DMS 273 (cell line): ENCODE results near the gene TMEM120B.
A peak's percentile ranks its signal among the peaks of the same experiment; 100 is the strongest.
"Not testable (repeated sequence)": the region's sequence is repeated elsewhere in the genome, so short reads cannot be mapped to it uniquely, and the experiment has no call there.

ENCODE experiments used
- DNase-seq: peaks from one replicate; lab custom pipeline; 2025; ENCODE audit not compliant: unreplicated experiment; lab: John Stamatoyannopoulos, UW

Gene TMEM120B

GRCh38 chr12:121790785-121791184 lies 78.2 kb downstream of the TMEM120B start:
- DNase-seq = not testable (repeated sequence)

GRCh38 chr12:121791671-121792551 lies 79.4 kb downstream of the TMEM120B start:
- no peak for DNase-seq

GRCh38 chr12:121792607-121793439 lies 80.3 kb downstream of the TMEM120B start:
- DNase-seq = no peak

GRCh38 chr12:121793440-121793837 lies 80.9 kb downstream of the TMEM120B start, which contains the start of gene RHOF:
RHOF (minus strand) TSS chr12:121793688; CDS start chr12:121793633, 55 bp downstream.
- peak; percentile 43 for DNase-seq

GRCh38 chr12:121793838-121794533 lies 81.4 kb downstream of the TMEM120B start:
- peak; percentile 93 for DNase-seq

- DNase-seq = no peak
These were observed 82.0 kb downstream of the TMEM120B start for GRCh38 chr12:121794534-121795033.

- DNase-seq = peak; percentile 86
These were observed 82.7 kb downstream of the TMEM120B start for GRCh38 chr12:121795034-121795968.

GRCh38 chr12:121796855-121797751 lies 84.6 kb downstream of the TMEM120B start:
- peak; percentile 68 for DNase-seq

- peak; percentile 93 for DNase-seq
These were observed 85.6 kb downstream of the TMEM120B start for GRCh38 chr12:121797937-121798786.

GRCh38 chr12:121798787-121799155 lies 86.2 kb downstream of the TMEM120B start:
- no peak for DNase-seq

- peak; percentile 86 for DNase-seq
These were observed 86.7 kb downstream of the TMEM120B start for GRCh38 chr12:121799156-121799841.

- peak; percentile 89 for DNase-seq
These were observed 87.5 kb downstream of the TMEM120B start for GRCh38 chr12:121799842-121800693.

GRCh38 chr12:121800694-121801594 lies 88.4 kb downstream of the TMEM120B start:
- peak; percentile 69 for DNase-seq

- DNase-seq = peak; percentile 41
These were observed 89.3 kb downstream of the TMEM120B start for GRCh38 chr12:121801595-121802484.
